ENCODE data around the gene PHACTR3. TPM values are rescaled to one million over a fixed set of nuclear protein-coding genes. Genes with fewer than 3 reads are reported as not detected.

Gene PHACTR3
- total RNA-seq, 2 experiments from 2014 or later, result not detected

DNA sequence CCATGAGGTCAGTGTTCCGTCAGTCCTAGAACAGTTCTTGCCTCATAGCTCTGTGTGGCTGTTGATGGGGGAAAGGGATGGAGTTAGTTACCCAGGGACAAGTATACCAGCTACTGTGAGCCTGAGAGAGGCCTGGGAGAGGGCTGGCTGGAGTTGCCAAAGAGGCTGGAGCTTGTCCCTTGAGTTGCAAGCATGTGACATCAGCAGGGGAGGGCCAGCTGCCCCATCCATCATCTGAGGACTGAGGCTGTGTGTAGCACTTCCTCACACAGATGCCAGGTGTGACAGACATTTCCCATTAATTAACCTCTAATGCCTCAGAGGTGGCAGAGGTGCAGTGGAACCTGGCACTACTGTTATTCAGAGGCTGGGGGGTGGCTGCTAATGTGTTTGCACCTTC is 131.6 kb downstream of the PHACTR3 start:
- CTCF ChIA-PET, result interaction anchor here (0.7 kb wide), 1 partner anchor 220 kb away, joined by 3 read pairs; no protein-coding TSS in a partner anchor
- intact Hi-C loops (cut with DNase I, micrococcal nuclease), result no loop called here

GRCh38 chr20:59736366-59736765 is 132.0 kb downstream of the PHACTR3 start:
- H3K36me3 Mint-ChIP-seq (ENCODE audit: low read depth), result no peaks in the 10 kb centered on the region
- intact Hi-C loops (cut with DNase I, micrococcal nuclease), result no loop called here
- H3K27me3 Mint-ChIP-seq, result peaks cover 9% of the 10 kb centered on the region
- H3K4me3 Mint-ChIP-seq, result no peak overlapping the region
- H3K27ac Mint-ChIP-seq, result no peak overlapping the region
- ChIA-PET CTCF (no interaction called here), POLR2A (no interaction called here)
- H3K9me3 Mint-ChIP-seq (ENCODE audit: low read depth), result no peaks in the 10 kb centered on the region
- no peak for DNase-seq
- no peaks in the 10 kb centered on the region for H3K4me1 Mint-ChIP-seq
- no peak for ATAC-seq

More for the DNA sequence above, 131.6 kb downstream of the PHACTR3 start:
- Mint-ChIP-seq H3K4me3 (no peak overlapping the region), H3K27me3 (peaks cover 9% of the 10 kb centered on the region), H3K4me1 (no peaks in the 10 kb centered on the region), H3K9me3 (ENCODE audit: low read depth) (no peaks in the 10 kb centered on the region), H3K27ac (no peak overlapping the region), H3K36me3 (ENCODE audit: low read depth) (no peaks in the 10 kb centered on the region)
- DNase-seq, result no peak
- no peak for ATAC-seq
- POLR2A ChIA-PET, result no interaction called here

- intact Hi-C loops (cut with DNase I, micrococcal nuclease), result no loop called here
- H3K4me1 Mint-ChIP-seq, result no peaks in the 10 kb centered on the region
- H3K36me3 Mint-ChIP-seq (ENCODE audit: low read depth), result no peaks in the 10 kb centered on the region
- ATAC-seq (no peak), DNase-seq (no peak)
- CTCF ChIA-PET, result interaction anchor here (1.0 kb wide), 1 partner anchor 68 kb away, joined by 3 read pairs; no protein-coding TSS in a partner anchor
- H3K27me3 Mint-ChIP-seq, result peaks cover 9% of the 10 kb centered on the region
- no peak overlapping the region for H3K4me3 Mint-ChIP-seq
- H3K27ac Mint-ChIP-seq, result no peak overlapping the region
- POLR2A ChIA-PET, result no interaction called here
- H3K9me3 Mint-ChIP-seq (ENCODE audit: low read depth), result no peaks in the 10 kb centered on the region
Observed at GRCh38 chr20:59737073-59737666, 132.8 kb downstream of the PHACTR3 start.

- H3K9me3 Mint-ChIP-seq (ENCODE audit: low read depth), result no peaks in the 10 kb centered on the region
- peaks cover 12% of the 10 kb centered on the region for H3K27me3 Mint-ChIP-seq
- DNase-seq, result no peak
- no peak overlapping the region for H3K27ac Mint-ChIP-seq
- intact Hi-C loops (cut with DNase I, micrococcal nuclease), result no loop called here
- no peak overlapping the region for H3K4me3 Mint-ChIP-seq
- no peak for ATAC-seq
- POLR2A ChIA-PET, result no interaction called here
- no peaks in the 10 kb centered on the region for H3K4me1 Mint-ChIP-seq
- CTCF ChIA-PET, result interaction anchor here (1.0 kb wide), 1 partner anchor 69 kb away, joined by 3 read pairs; no protein-coding TSS in a partner anchor
- no peaks in the 10 kb centered on the region for H3K36me3 Mint-ChIP-seq (ENCODE audit: low read depth)
Observed at GRCh38 chr20:59737816-59738215, 133.5 kb downstream of the PHACTR3 start.

GRCh38 chr20:59738851-59739250 is 134.5 kb downstream of the PHACTR3 start:
- H3K4me1 Mint-ChIP-seq, result no peaks in the 10 kb centered on the region
- ATAC-seq, result no peak
- ChIA-PET POLR2A (no interaction called here), CTCF (no interaction called here)
- intact Hi-C loops (cut with DNase I, micrococcal nuclease), result no loop called here
- H3K27ac Mint-ChIP-seq, result no peak overlapping the region
- H3K4me3 Mint-ChIP-seq, result no peak overlapping the region
- H3K9me3 Mint-ChIP-seq (ENCODE audit: low read depth), result no peaks in the 10 kb centered on the region
- peaks cover 12% of the 10 kb centered on the region for H3K27me3 Mint-ChIP-seq
- DNase-seq, result no peak
- no peaks in the 10 kb centered on the region for H3K36me3 Mint-ChIP-seq (ENCODE audit: low read depth)

DNA sequence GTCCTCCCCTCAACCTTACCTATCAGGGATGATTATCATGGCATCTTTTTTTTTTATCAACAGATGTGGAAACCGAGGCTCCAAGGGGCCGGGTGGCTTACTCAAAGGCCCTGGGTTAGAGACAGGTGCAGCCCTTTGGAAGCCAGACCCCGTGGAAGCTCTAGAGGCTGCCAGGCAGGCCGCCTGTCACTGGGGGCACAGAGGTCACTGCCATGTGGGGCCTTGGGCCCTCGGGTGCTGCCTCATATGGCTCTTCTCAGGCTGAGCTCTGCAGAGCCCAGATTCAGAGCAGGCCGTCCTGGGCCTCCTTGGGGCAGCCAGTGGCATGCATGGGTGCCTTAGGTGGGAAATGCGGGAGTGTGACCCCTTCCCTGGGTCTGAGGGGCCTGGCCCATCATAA is 136.3 kb downstream of the PHACTR3 start:
- no peak for ATAC-seq
- CTCF ChIA-PET, result no interaction called here
- no peak for DNase-seq
- Mint-ChIP-seq H3K4me3 (no peak overlapping the region), H3K27me3 (peaks cover 9% of the 10 kb centered on the region), H3K4me1 (no peaks in the 10 kb centered on the region), H3K9me3 (ENCODE audit: low read depth) (no peaks in the 10 kb centered on the region), H3K27ac (no peak overlapping the region), H3K36me3 (ENCODE audit: low read depth) (no peaks in the 10 kb centered on the region)
- intact Hi-C loops (cut with DNase I, micrococcal nuclease), result no loop called here
- POLR2A ChIA-PET, result no interaction called here

GRCh38 chr20:59741073-59741472 is 136.7 kb downstream of the PHACTR3 start:
- intact Hi-C loops (cut with DNase I, micrococcal nuclease), result no loop called here

DNA sequence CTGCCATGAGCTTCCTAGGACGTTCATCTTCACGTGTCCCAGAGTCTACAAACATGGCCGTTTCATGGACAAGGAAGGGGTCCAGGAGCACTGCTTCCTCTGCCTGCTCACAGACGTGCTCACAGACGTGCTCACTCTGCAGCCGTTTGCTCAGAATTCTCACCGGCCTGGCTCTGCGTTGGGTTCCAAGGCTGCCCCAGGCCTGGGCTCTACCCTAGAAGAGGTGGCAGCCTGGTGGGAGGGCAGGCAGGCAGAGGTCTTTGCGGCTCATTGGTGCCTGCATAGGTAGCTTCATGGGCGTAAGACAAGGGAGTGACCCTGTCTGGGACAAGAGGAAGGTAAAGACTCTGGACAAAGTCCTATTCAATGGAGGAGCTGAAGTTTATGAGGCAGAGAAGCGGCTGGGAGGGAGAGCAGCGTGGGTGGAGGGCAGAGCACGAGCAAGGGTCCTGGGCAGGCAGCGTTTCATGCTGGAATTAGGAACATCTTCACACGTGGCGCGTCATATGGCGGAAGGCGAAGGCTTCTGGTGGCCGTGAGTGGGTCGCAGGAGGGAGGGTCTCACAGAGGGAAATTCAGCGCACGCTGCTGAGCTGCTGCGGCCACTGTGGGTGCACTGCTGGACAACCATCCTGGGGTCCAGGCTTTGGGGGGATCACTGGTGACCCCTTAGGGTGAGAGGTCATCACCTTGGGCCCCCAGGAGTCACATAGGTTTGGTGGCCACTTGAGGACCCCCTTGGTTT is 138.2 kb downstream of the PHACTR3 start:
- DNase-seq (no peak), ATAC-seq (no peak)
- H3K4me1 Mint-ChIP-seq, result no peaks in the 10 kb centered on the region
- H3K27ac Mint-ChIP-seq, result no peak overlapping the region
- peaks cover 4% of the 10 kb centered on the region for H3K27me3 Mint-ChIP-seq
- no peak overlapping the region for H3K4me3 Mint-ChIP-seq
- H3K36me3 Mint-ChIP-seq (ENCODE audit: low read depth), result no peaks in the 10 kb centered on the region
- intact Hi-C loops (cut with DNase I, micrococcal nuclease), result no loop called here
- ChIA-PET CTCF (no interaction called here), POLR2A (no interaction called here)
- H3K9me3 Mint-ChIP-seq (ENCODE audit: low read depth), result no peaks in the 10 kb centered on the region

More at GRCh38 chr20:59741073-59741472, 136.7 kb downstream of the PHACTR3 start:
- H3K4me3 Mint-ChIP-seq, result no peak overlapping the region
- H3K9me3 Mint-ChIP-seq (ENCODE audit: low read depth), result no peaks in the 10 kb centered on the region
- no peak for ATAC-seq
- ChIA-PET CTCF (no interaction called here), POLR2A (no interaction called here)
- peaks cover 8% of the 10 kb centered on the region for H3K27me3 Mint-ChIP-seq
- no peak for DNase-seq
- no peaks in the 10 kb centered on the region for H3K36me3 Mint-ChIP-seq (ENCODE audit: low read depth)
- H3K4me1 Mint-ChIP-seq, result no peaks in the 10 kb centered on the region
- H3K27ac Mint-ChIP-seq, result no peak overlapping the region

DNA sequence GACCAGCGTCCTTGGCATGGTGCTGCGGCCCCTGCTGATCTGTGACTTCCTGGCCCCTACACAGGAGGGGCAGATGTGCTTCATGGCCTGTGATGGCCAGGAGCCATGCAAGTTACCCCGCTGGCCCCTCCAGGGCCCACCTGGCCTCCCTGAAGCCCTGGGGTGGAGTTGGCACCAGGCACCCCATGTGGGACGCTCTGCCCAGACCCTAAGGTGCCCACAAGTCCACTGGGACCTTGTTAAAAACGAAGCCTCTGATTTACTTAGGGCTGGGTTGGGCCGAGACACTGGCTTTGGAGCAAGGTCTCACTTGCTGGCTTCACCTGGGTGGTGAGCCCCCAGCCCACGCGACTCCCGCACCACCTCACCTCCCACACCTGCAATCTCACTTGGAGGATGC is 139.0 kb downstream of the PHACTR3 start:
- Mint-ChIP-seq H3K4me1 (no peaks in the 10 kb centered on the region), H3K27ac (no peak overlapping the region), H3K9me3 (ENCODE audit: low read depth) (no peaks in the 10 kb centered on the region), H3K27me3 (peaks cover 2% of the 10 kb centered on the region), H3K36me3 (ENCODE audit: low read depth) (no peaks in the 10 kb centered on the region), H3K4me3 (no peak overlapping the region)
- ChIA-PET CTCF (no interaction called here), POLR2A (no interaction called here)
- intact Hi-C loops (cut with DNase I, micrococcal nuclease), result no loop called here
- DNase-seq (no peak), ATAC-seq (no peak)

DNA sequence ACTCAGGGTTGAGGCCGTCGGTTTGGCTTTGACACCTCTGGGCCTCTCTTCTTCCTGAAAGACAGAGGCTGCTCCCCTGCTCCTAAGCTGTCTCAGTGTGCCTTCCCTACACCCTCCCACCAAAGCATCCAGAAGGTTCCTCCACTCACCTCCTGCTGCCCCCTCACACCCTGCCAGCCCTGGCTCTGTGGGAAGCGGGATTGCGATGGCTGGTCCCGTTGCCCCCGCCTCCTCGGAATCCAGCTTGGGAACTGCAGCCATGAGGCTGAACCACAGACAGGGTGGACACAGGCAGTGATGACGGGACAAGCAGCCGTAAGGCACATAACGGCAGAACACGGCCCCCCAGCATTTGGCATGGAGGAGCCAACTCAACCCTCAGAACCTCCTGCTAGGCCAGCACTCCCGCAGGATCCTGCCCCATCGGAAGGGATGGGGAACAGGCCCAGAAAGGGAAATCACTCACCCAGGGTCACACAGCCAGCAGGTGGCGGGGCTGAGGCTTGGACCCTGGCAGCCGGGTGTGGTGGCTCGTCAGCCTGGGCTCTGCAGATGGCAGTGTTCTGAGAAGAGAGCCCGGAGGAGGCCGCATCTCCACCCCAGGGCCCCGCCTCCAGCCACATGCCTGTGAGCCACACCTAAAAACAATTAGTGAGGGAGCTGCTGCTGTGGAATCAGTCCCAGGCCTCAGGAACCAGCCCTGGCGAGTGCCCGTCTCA is 139.6 kb downstream of the PHACTR3 start:
- no peak overlapping the region for H3K4me3 Mint-ChIP-seq
- no peak overlapping the region for H3K27ac Mint-ChIP-seq
- H3K9me3 Mint-ChIP-seq (ENCODE audit: low read depth), result no peaks in the 10 kb centered on the region
- CTCF ChIA-PET, result no interaction called here
- H3K27me3 Mint-ChIP-seq, result peaks cover 2% of the 10 kb centered on the region
- POLR2A ChIA-PET, result no interaction called here
- DNase-seq (peak; percentile 9), ATAC-seq (no peak)
- H3K36me3 Mint-ChIP-seq (ENCODE audit: low read depth), result no peaks in the 10 kb centered on the region
- H3K4me1 Mint-ChIP-seq, result no peaks in the 10 kb centered on the region
- intact Hi-C loops (cut with DNase I, micrococcal nuclease), result no loop called here

DNA sequence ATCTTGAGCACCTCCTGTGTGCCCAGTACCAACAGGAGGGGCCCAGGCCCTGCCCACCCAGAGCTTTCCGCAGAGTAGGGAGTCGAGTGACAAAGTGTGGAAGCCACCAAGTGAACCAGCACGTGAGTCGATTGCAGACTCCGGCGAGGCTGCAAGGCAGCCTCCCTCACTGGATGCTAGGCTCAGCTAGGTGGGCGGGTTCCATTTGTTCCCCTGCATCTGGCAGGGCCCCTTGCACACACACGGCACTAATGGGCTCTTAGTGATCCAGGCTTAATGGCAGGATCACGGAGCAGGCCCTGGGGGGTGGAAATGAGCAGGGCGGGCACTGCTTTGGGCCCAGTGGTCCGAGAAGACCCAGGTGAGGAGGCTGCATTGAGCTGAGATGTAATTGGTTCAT is 140.4 kb downstream of the PHACTR3 start:
- intact Hi-C loops (cut with DNase I, micrococcal nuclease), result no loop called here
- no peak overlapping the region for H3K4me3 Mint-ChIP-seq
- H3K9me3 Mint-ChIP-seq (ENCODE audit: low read depth), result no peaks in the 10 kb centered on the region
- no peaks in the 10 kb centered on the region for H3K4me1 Mint-ChIP-seq
- DNase-seq, result no peak
- H3K27ac Mint-ChIP-seq, result no peak overlapping the region
- POLR2A ChIA-PET, result no interaction called here
- CTCF ChIA-PET, result no interaction called here
- peaks cover 2% of the 10 kb centered on the region for H3K27me3 Mint-ChIP-seq
- H3K36me3 Mint-ChIP-seq (ENCODE audit: low read depth), result no peaks in the 10 kb centered on the region
- ATAC-seq, result no peak

DNA sequence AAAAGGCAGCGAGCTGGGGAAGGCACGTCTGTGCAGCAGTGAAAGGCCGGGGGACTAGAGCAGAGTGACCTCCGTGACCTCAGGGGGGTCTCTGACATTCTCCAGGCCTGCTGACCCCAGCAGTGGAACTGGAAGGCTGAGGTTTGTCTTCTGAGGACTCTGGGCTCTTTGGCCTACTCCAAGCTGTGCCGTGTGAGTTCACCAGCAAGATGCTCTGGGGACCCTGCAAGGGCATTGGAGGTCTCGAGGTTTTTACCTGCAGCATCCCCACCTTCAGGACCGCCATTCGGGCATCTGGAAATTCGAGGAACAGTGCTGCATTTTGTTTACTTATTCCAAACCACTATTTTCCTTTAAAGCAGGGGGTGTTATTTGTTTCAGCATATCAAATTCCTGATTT is 140.9 kb downstream of the PHACTR3 start:
- no peak overlapping the region for H3K4me3 Mint-ChIP-seq
- peaks cover 4% of the 10 kb centered on the region for H3K27me3 Mint-ChIP-seq
- ATAC-seq (no peak), DNase-seq (no peak)
- no peaks in the 10 kb centered on the region for H3K4me1 Mint-ChIP-seq
- intact Hi-C loops (cut with DNase I, micrococcal nuclease), result no loop called here
- ChIA-PET POLR2A (no interaction called here), CTCF (no interaction called here)
- no peak overlapping the region for H3K27ac Mint-ChIP-seq
- no peaks in the 10 kb centered on the region for H3K36me3 Mint-ChIP-seq (ENCODE audit: low read depth)
- H3K9me3 Mint-ChIP-seq (ENCODE audit: low read depth), result no peaks in the 10 kb centered on the region
